HG03575 (cell line): ENCODE data around the gene DNAH1.

ENCODE experiments used
- ATAC-seq: cut with Tn5 transposase; IDR thresholded peaks from one replicate; pipeline ENCODE4 v1.9.1; 2021; ENCODE audit not compliant: unreplicated experiment, insufficient number of reproducible peaks, low FRiP score; ENCODE audit errors: extremely low read depth

The DNAH1 gene

GRCh38 chr3:52437326-52438103 lies 121.4 kb downstream of the DNAH1 start:
- ATAC-seq = no peak

DNA sequence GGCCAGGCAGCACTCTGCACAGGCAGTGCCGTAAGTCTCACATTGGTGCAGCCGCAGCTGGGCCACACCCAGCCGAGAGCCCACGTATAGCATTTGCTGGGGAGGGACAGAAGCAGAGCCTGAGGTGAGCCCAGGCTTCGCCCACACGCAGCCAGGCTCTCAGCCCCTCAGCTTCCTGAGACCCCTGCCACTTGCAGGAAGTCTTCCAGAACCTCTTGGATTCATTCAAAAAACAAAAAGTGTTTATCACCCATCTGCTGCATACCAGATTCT lies 121.9 kb downstream of the DNAH1 start:
- no peak for ATAC-seq

DNA sequence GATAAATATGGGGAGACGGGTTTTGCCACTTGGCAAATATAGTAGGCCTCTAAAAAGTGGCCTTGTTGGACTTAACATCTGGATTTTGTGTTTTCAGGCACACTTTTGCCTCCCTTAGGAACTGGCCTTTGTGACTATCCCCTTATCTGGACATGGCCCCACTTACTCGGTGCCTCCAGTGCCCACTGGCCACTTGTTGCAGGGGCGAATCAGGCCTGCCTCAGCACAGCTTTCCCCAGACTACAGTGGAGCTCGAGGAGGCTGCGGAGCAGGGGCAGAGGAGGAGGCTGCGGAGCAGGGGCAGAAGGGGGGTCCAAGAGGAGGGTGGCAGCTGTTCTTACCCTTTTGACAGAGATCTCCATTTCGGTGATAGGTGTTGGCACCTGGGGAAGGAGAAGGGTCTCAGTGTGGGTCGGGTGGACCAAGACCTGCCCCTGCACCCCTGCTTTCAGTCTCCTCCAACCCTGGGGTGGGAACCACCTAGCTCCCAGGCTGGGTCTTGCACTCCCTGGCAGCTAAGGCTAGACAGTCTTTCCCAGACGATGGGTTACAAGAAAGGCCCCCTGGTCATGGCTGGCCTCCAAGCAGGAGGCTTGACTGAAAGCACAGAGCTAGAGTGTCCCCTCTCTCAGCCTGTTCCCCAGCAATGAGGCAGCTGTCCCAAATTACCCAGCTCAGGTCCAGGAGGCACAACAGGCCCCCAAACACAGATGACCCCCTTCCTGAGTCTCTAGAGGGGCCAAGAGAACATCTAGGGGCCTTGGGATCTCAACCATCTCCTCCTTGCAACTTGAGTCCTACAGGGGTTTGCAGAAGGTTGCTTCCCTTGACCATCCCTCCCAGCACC lies 122.7 kb downstream of the DNAH1 start:
- ATAC-seq = no peak

- ATAC-seq = no peak
Measured at GRCh38 chr3:52439426-52440248, 123.5 kb downstream of the DNAH1 start.

GRCh38 chr3:52440249-52440551 lies 124.1 kb downstream of the DNAH1 start:
- ATAC-seq = no peak

- ATAC-seq = no peak
Measured at GRCh38 chr3:52440671-52441070, 124.6 kb downstream of the DNAH1 start.

- ATAC-seq = no peak
Measured at GRCh38 chr3:52441091-52441771, 125.1 kb downstream of the DNAH1 start.

- ATAC-seq = no peak
Measured at GRCh38 chr3:52441772-52442332, 125.7 kb downstream of the DNAH1 start.

DNA sequence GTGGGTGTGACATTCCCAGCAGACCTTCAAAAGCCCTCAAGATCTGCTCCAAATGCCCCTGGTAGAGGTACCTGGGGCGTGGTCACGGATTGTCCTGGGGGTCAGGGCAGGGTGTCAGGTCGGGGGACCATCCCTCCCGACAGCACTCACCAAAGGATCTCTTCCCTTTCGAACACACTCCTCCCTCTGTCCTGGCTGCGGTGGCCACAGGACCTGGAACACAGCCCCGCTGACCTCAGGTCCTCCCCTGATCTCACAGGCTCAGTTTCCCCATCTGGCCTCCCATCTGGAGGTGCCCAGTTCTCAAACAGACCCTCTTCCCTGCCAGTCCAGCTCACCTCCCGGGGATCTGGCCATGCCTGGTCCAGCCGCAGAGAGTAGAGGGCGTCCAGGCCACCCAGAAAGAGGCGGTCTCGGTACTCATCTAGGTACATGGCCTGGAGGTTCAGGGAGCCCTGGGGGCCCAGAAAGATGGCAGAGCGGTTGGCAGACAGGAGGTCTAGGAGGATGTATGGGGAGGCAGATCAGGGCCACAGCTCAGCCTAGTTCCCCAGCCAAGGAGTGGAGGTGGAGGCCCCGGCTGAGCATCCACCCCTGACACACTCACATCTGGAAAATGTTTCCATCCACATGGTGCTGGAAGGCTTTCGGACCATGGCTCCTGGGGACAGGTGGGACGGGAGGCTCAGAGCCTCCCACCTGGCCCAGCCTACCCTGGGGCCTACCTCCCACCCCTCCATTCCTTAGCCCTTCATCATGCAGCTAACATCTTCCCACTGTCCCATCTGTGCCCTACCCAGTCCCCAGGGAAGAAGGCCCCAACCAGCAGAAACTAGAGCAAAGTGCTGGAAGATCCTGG lies 126.5 kb downstream of the DNAH1 start:
- ATAC-seq = no peak

DNA sequence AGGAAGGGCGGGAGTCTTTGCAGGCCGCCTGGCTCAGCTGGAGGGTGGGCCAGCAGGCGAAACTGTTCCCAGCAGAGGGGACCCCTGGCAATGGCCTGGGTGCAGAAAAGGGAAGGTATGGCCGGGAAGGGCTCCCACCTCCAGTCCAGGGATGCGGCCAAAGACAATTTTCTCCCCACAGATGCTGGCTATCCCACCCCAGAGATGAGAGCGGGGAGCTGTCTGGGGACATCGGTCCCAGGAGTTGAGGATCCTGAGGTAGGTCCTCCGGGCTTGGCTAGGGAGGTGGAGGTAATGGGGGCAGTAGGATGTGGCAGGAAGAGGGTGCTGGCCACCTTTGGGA lies 127.1 kb downstream of the DNAH1 start:
- ATAC-seq = no peak

DNA sequence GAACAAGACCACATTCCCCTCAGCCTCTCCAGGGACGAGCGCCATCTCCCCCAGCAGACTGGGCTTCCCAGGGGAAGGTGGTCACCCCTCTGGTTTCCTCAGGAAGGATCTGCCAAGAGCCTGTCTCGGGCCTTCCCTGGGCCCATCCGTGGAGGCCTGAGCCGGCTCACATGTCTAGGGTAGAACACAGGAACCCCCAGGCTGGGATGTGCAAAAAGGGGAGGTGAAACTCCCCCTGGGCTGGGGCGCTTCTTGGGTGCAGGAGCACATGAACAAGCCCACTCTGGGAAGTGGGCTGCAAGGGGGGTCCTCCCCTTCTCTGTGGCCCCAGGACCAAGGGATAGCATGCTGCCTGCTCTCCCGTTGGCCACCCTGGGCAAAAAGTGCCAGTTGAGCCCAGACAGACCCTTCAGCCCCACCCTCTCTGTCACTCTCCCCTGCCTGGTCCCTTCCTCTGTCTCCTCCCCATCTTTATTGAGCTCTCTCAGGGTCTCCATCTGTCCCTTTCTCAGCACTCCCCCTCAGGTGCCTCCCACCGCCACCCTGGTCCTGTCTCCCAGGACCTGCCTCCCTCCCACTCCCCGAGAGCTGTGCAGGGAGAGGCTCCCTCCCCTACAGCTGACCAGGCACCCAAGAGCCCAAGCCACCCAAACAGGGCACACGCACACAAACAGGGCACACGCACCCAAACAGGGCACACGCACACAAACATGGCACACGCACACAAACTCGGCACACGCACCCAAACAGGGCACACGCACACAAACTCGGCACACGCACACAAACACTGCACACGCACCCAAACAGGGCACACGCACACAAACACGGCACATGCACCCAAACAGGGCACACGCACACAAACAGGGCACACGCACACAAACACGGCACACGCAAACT lies 127.9 kb downstream of the DNAH1 start:
- ATAC-seq = no peak

DNA sequence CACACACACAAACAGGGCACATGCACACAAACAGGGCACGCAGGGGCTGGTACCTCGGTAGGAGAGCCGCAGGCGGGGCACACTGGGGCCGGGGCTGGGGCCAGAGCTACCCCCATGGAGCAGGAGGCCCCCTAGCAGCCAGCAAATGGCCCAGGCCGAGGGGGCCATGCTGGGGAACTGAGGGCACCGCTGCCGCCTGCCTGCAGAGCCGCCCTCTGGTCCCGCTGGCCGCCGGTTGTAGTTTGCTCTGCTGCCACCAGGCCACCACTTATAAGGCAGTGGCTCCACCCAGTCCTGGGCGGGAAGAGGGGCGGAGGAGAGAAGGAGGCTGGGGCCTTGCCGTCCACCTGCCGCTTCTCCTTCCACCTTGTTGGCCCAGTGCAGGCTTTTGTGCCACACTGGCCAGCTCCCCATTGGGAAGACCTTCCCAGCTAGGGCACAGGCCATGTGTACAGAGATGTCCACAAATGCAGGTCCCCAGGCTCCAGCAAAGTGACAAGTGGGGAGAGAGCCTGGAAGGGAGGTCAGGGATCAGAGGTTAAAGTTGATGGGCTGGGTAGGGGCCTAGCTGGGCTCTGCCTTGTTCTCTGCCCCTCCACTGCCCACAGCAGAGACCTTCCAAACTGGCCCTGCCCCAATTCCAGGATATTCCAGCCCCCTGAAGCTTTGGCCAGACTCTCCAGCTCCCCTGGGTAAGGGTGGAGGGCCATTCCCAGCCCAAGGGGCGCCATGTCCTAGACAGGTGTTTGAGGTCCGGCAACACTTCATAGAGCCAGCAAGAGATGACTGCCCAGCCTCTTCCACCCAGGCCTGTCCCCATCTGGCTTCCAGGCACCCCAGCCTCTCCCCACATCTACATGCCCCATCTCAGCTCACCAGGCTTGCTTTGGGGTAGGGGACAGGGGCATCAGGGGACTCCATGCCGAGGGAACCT lies 129.0 kb downstream of the DNAH1 start, which contains the start of gene SEMA3G:
Gene SEMA3G (minus strand): TSS at position 244 of the 934 bp plus-strand sequence. CDS start 76 bp downstream, at position 168.
- no peak for ATAC-seq

DNA sequence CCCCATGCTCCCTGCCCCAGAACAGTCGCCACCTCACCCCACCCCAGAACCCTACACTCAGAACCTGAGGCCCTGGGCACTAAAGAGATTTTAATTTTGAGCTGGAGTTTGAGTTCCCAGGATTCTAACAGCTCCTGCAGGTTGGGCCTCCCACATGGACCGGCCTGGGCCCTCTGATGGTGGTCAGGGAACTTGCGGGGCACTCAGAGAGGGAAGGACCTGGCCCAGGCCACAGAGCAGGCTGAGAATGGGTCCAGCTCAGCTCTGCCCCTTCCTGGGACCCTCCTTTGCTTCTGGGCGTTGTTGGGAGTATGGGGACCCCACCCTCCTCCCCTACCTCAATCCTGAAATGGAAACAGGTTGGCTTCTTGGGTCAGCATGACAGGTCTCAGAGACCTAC lies 129.9 kb downstream of the DNAH1 start:
- no peak for ATAC-seq

- no peak for ATAC-seq
Measured at GRCh38 chr3:52446631-52447511, 130.8 kb downstream of the DNAH1 start.
